A673 (cell line): ENCODE measurements around the gene IL6. TPM values are rescaled to one million over a fixed set of nuclear protein-coding genes. Genes with fewer than 3 reads are reported as not detected.
A peak's percentile ranks its signal among the peaks of the same experiment; 100 is the strongest.

Experiments used
- BruUV-seq: library from RNA; stranded (reverse); fragments of 400-500 nt; replicated peaks from 2 replicates; lab custom pipeline; 2021; lab: Mats Ljungman, UMichigan
- CTCF ChIA-PET: fragments of 300-600 bp; sonication (Branson Sonifier 250); formaldehyde crosslinking; loops from one replicate; lab custom pipeline; 2022; ENCODE audit warnings: antibody characterized with exemption; lab: Charles Lee
- POLR2A ChIA-PET: fragments of 300-600 bp; sonication (Branson Sonifier 250); formaldehyde crosslinking; loops from one replicate; lab custom pipeline; 2022; ENCODE audit warnings: antibody characterized with exemption; ENCODE audit not compliant: low non-redundant PET; lab: Charles Lee
- DNase-seq: peaks from one replicate; pipeline ENCODE4 v3.0.0-alpha.2; 2015; ENCODE audit warnings: low spot score
- H3K27ac ChIP-seq: fragments of 200-600 bp; sonication (generic); 2 replicates; pipeline ENCODE4 v1.5.1; 2016; ENCODE audit warnings: mixed run types, low read depth, mild to moderate bottlenecking, mixed read lengths, antibody characterized with exemption, low read length; ENCODE audit not compliant: poor library complexity, severe bottlenecking
- H3K27me3 ChIP-seq: fragments of 200-600 bp; sonication (generic); replicated peaks from 2 replicates; pipeline ENCODE4 v1.6.1; 2017; ENCODE audit warnings: mixed run types, low read depth, mild to moderate bottlenecking, mixed read lengths, antibody characterized with exemption, low read length; ENCODE audit not compliant: insufficient read depth, poor library complexity
- H3K36me3 ChIP-seq: fragments of 200-600 bp; sonication (generic); 2 replicates; pipeline ENCODE4 v1.6.1; 2016; ENCODE audit warnings: mixed run types, mild to moderate bottlenecking, mixed read lengths, antibody characterized with exemption, low read length; ENCODE audit not compliant: insufficient read depth, poor library complexity, severe bottlenecking
- H3K4me1 ChIP-seq: fragments of 200-600 bp; sonication (generic); 2 replicates; pipeline ENCODE4 v1.6.1; 2017; ENCODE audit warnings: mixed run types, mild to moderate bottlenecking, mixed read lengths, antibody characterized with exemption, low read length; ENCODE audit not compliant: insufficient read depth, poor library complexity, severe bottlenecking
- H3K4me3 ChIP-seq: fragments of 200-600 bp; sonication (generic); 2 replicates; pipeline ENCODE4 v1.5.1; 2016; ENCODE audit warnings: low read depth, mixed run types, mild to moderate bottlenecking, mixed read lengths, low read length; ENCODE audit not compliant: poor library complexity, severe bottlenecking
- H3K9me3 ChIP-seq: fragments of 200-600 bp; sonication (generic); 2 replicates; pipeline ENCODE4 v1.6.1; 2016; ENCODE audit warnings: mixed run types, low read depth, mild to moderate bottlenecking, mixed read lengths, antibody characterized with exemption, low read length; ENCODE audit not compliant: poor library complexity, severe bottlenecking
- CTCF ChIP-seq: fragments of 300-800, 200-600 bp; sonication (generic); conservative IDR thresholded peaks from 2 replicates; pipeline ENCODE4 v1.5.1; 2017; ENCODE audit warnings: low read depth, mild to moderate bottlenecking, antibody characterized with exemption, low read length, moderate library complexity, mixed read lengths
- EZH2 ChIP-seq: fragments of 200-600 bp; sonication (generic); IDR thresholded peaks from 2 replicates; pipeline ENCODE4 v1.6.1; 2017; ENCODE audit warnings: borderline replicate concordance, low read depth, mild to moderate bottlenecking, mixed read lengths, antibody characterized with exemption, low read length; ENCODE audit not compliant: poor library complexity, severe bottlenecking
- intact Hi-C: fragments of 100-400 bp; cut with micrococcal nuclease; formaldehyde crosslinking; loops from one replicate; pipeline ENCODE4 v1.10.0; 2022; ENCODE audit not compliant: unreplicated experiment
- total RNA-seq: library from RNA; stranded (reverse); gene quantifications from 2 replicates; pipeline ENCODE4 v1.2.3, GENCODE V29; 2021

Gene IL6
- total RNA-seq, 1 experiment from 2014 or later = not detected

- ChIA-PET CTCF (interaction anchor here (1.2 kb wide), 3 partner anchors 140 to 455 kb away, joined by 3 to 7 read pairs (median 4); partner anchors contain the start of gene NUP42), POLR2A (interaction anchor here (0.6 kb wide), 1 partner anchor 96 kb away, joined by 6 read pairs; the partner anchor contains the start of gene TOMM7)
- H3K36me3 ChIP-seq = no peaks in the 10 kb centered on the region
- peaks cover 18% of the 10 kb centered on the region for H3K4me1 ChIP-seq
- intact Hi-C loops = loop anchor here (1.0 kb wide), 1 partner anchor 166 kb away; no protein-coding TSS in a partner anchor
- no peaks in the 10 kb centered on the region for H3K27me3 ChIP-seq
- DNase-seq = peak; percentile 76
- H3K9me3 ChIP-seq = no peaks in the 10 kb centered on the region
- H3K4me3 ChIP-seq = peak overlapping the region; percentile 31
- TF ChIP-seq EZH2 (no peak), CTCF (peak; percentile 68)
- BruUV-seq = no TSS peak
- no peak overlapping the region for H3K27ac ChIP-seq
These were observed 574 bp upstream of the IL6 start for GRCh38 chr7:22726345-22726906.

GRCh38 chr7:22727714-22728035, 675 bp downstream of the IL6 start:
- Histone ChIP-seq H3K27ac (no peak overlapping the region), H3K4me3 (peak overlapping the region; percentile 31), H3K4me1 (peaks cover 18% of the 10 kb centered on the region), H3K9me3 (no peaks in the 10 kb centered on the region), H3K27me3 (no peaks in the 10 kb centered on the region), H3K36me3 (no peaks in the 10 kb centered on the region)
- intact Hi-C loops = no loop called here
- CTCF ChIA-PET = interaction anchor here (1.2 kb wide), 2 partner anchors 141 to 168 kb away, joined by 4 to 7 read pairs; no protein-coding TSS in a partner anchor
- TF ChIP-seq CTCF (no peak), EZH2 (no peak)
- DNase-seq = no peak
- POLR2A ChIA-PET = no interaction called here
- BruUV-seq = no TSS peak

GRCh38 chr7:22728401-22729029, 1.5 kb downstream of the IL6 start:
- no peaks in the 10 kb centered on the region for H3K9me3 ChIP-seq
- ChIA-PET POLR2A (no interaction called here), CTCF (interaction anchor here (0.6 to 1.0 kb wide), 3 partner anchors 54 to 167 kb away, joined by 3 to 14 read pairs (median 3); no protein-coding TSS in a partner anchor)
- DNase-seq = peak; percentile 65
- H3K36me3 ChIP-seq = no peaks in the 10 kb centered on the region
- no peak overlapping the region for H3K27ac ChIP-seq
- no peaks in the 10 kb centered on the region for H3K27me3 ChIP-seq
- H3K4me1 ChIP-seq = peaks cover 16% of the 10 kb centered on the region
- BruUV-seq = no TSS peak
- no peak overlapping the region for H3K4me3 ChIP-seq
- intact Hi-C loops = no loop called here
- TF ChIP-seq CTCF (peak; percentile 60), EZH2 (no peak)
